PC-3 (cell line): Measurements from ENCODE around the gene CIAO2B. TPM values are rescaled to one million over a fixed set of nuclear protein-coding genes. Genes with fewer than 3 reads are reported as not detected.

Source experiments
- ATAC-seq: fragments of 200-7000 bp; cut with Tn5 transposase; 2 replicates; pipeline ENCODE4 v1.9.1; 2020; ENCODE audit warnings: mild to moderate bottlenecking, moderate library complexity
- BruUV-seq: library from RNA; stranded (reverse); fragments of 400-500 nt; replicated peaks from 2 replicates; lab custom pipeline; 2021; lab: Mats Ljungman, UMichigan
- CTCF ChIA-PET: fragments of 300-600 bp; sonication (Branson Sonifier 250); formaldehyde crosslinking; loops from one replicate; lab custom pipeline; 2022; ENCODE audit warnings: antibody characterized with exemption; lab: Charles Lee
- POLR2A ChIA-PET: fragments of 300-600 bp; sonication (Branson Sonifier 250); formaldehyde crosslinking; loops from one replicate; lab custom pipeline; 2022; ENCODE audit warnings: antibody characterized with exemption; ENCODE audit not compliant: unreplicated experiment; lab: Charles Lee
- DNase-seq: peaks from one replicate; pipeline ENCODE4 v3.0.0-alpha.2; 2015
- H2AFZ ChIP-seq: fragments of 300-600 bp; sonication (generic); 2 replicates; pipeline ENCODE4 v1.6.0; 2016; ENCODE audit warnings: antibody characterized with exemption, low read length
- H3F3A ChIP-seq: fragments of 300-600 bp; sonication (generic); one replicate; pipeline ENCODE4 v1.6.0; 2017; ENCODE audit warnings: antibody characterized with exemption, low read length, control low read depth, mild to moderate bottlenecking; ENCODE audit not compliant: unreplicated experiment
- H3K27ac ChIP-seq: fragments of 300-600 bp; sonication (generic); 2 replicates; pipeline ENCODE4 v1.5.1; 2016; ENCODE audit warnings: mild to moderate bottlenecking, low read length
- H3K27me3 ChIP-seq: fragments of 300-600 bp; sonication (generic); 2 replicates; pipeline ENCODE4 v1.6.1; 2016; ENCODE audit warnings: low read length, mixed read lengths
- H3K36me3 ChIP-seq: fragments of 300-600 bp; sonication (generic); 2 replicates; pipeline ENCODE4 v1.6.1; 2016; ENCODE audit warnings: low read depth, mixed run types, low read length, mixed read lengths
- H3K4me1 ChIP-seq: fragments of 300-600 bp; sonication (generic); 2 replicates; pipeline ENCODE4 v1.5.1; 2016; ENCODE audit warnings: low read length; ENCODE audit not compliant: insufficient read depth
- H3K4me2 ChIP-seq: fragments of 300-600 bp; sonication (generic); 2 replicates; pipeline ENCODE4 v1.6.0; 2016; ENCODE audit warnings: low read length
- H3K4me3 ChIP-seq: fragments of 300-600 bp; sonication (generic); 2 replicates; pipeline ENCODE4 v1.5.1; 2016; ENCODE audit warnings: mild to moderate bottlenecking, low read length, mixed read lengths
- H3K79me2 ChIP-seq: fragments of 300-600 bp; sonication (generic); 2 replicates; pipeline ENCODE4 v1.6.1; 2017; ENCODE audit warnings: low read length, mixed read lengths
- H3K9ac ChIP-seq: fragments of 300-600 bp; sonication (generic); 2 replicates; pipeline ENCODE4 v1.6.0; 2016; ENCODE audit warnings: mild to moderate bottlenecking, low read length
- H3K9me2 ChIP-seq: fragments of 300-600 bp; sonication (generic); replicated peaks from 2 replicates; pipeline ENCODE4 v1.6.1; 2016; ENCODE audit warnings: mixed run types, low read length, mixed read lengths
- H3K9me3 ChIP-seq: fragments of 300-600 bp; sonication (generic); 2 replicates; pipeline ENCODE4 v1.6.1; 2016; ENCODE audit warnings: low read length, mixed read lengths
- H4K20me1 ChIP-seq: fragments of 300-600 bp; sonication (generic); 2 replicates; pipeline ENCODE4 v1.6.1; 2016; ENCODE audit warnings: low read length, mixed read lengths
- CTCF ChIP-seq: fragments of 300-600 bp; sonication (generic); conservative IDR thresholded peaks from 2 replicates; pipeline ENCODE4 v1.5.1; 2017; ENCODE audit warnings: antibody characterized with exemption, low read depth, mild to moderate bottlenecking, low read length
- EZH2 ChIP-seq: fragments of 300-600 bp; sonication (generic); IDR thresholded peaks from one replicate; pipeline ENCODE4 v1.6.1; 2017; ENCODE audit warnings: antibody characterized with exemption, mild to moderate bottlenecking, low read length; ENCODE audit not compliant: unreplicated experiment
- EZH2phosphoT487 ChIP-seq: fragments of 300-600 bp; sonication (generic); IDR thresholded peaks from 2 replicates; pipeline ENCODE4 v1.6.1; 2018; ENCODE audit warnings: mild to moderate bottlenecking, antibody characterized with exemption, low read length, borderline replicate concordance
- intact Hi-C: fragments of 100-400 bp; cut with micrococcal nuclease; formaldehyde crosslinking; loops from 2 replicates; pipeline ENCODE4 v1.9.0; 2023
- total RNA-seq: library from RNA; depleted of rRNA; stranded (reverse); fragments of >200 nt; gene quantifications from 2 replicates; pipeline ENCODE4 v1.2.3, GENCODE V29; 2014

CIAO2B gene
- total RNA-seq, 1 experiment from 2014 or later, result 172 TPM

- Histone ChIP-seq H3K27ac (no peak overlapping the region), H3K4me2 (no peak overlapping the region), H3K36me3 (no peaks in the 10 kb centered on the region), H3K9me3 (no peaks in the 10 kb centered on the region), H3K79me2 (no peaks in the 10 kb centered on the region), H3K4me3 (no peak overlapping the region), H3F3A (no peaks in the 10 kb centered on the region), H3K9ac (no peak overlapping the region), H2AFZ (no peak overlapping the region), H4K20me1 (no peaks in the 10 kb centered on the region), H3K4me1 (no peaks in the 10 kb centered on the region), H3K9me2 (no peaks in the 10 kb centered on the region), H3K27me3 (no peaks in the 10 kb centered on the region)
- POLR2A ChIA-PET, result no interaction called here
- ATAC-seq, result no peak
- BruUV-seq, result no TSS peak
- no peak for TF ChIP-seq CTCF
- no peak for TF ChIP-seq EZH2
- TF ChIP-seq EZH2phosphoT487, result no peak
- intact Hi-C loops, result no loop called here
- CTCF ChIA-PET, result no interaction called here
- no peak for DNase-seq
Measured at GRCh38 chr16:66968847-66969246, 34.6 kb upstream of the CIAO2B start.

- Histone ChIP-seq H3K27ac (no peak overlapping the region), H3K9ac (no peak overlapping the region), H3K79me2 (no peaks in the 10 kb centered on the region), H2AFZ (no peak overlapping the region), H3K4me2 (no peak overlapping the region), H4K20me1 (no peaks in the 10 kb centered on the region), H3K4me3 (no peak overlapping the region), H3K4me1 (no peaks in the 10 kb centered on the region), H3K9me2 (no peaks in the 10 kb centered on the region), H3K9me3 (no peaks in the 10 kb centered on the region), H3K36me3 (no peaks in the 10 kb centered on the region), H3F3A (no peaks in the 10 kb centered on the region), H3K27me3 (no peaks in the 10 kb centered on the region)
- ChIA-PET POLR2A (no interaction called here), CTCF (no interaction called here)
- no TSS peak for BruUV-seq
- no peak for TF ChIP-seq EZH2phosphoT487
- no peak for TF ChIP-seq CTCF
- TF ChIP-seq EZH2, result no peak
- ATAC-seq (no peak), DNase-seq (no peak)
- intact Hi-C loops, result no loop called here
Measured at GRCh38 chr16:66964049-66964448, 29.8 kb upstream of the CIAO2B start.

- intact Hi-C loops, result no loop called here
- H3K36me3 ChIP-seq, result no peaks in the 10 kb centered on the region
- no peak for DNase-seq
- BruUV-seq, result no TSS peak
- no peaks in the 10 kb centered on the region for H3K9me2 ChIP-seq
- H2AFZ ChIP-seq, result no peak overlapping the region
- H3K4me1 ChIP-seq, result no peaks in the 10 kb centered on the region
- no peak overlapping the region for H3K4me3 ChIP-seq
- TF ChIP-seq EZH2, result no peak
- no peak for TF ChIP-seq EZH2phosphoT487
- TF ChIP-seq CTCF, result no peak
- CTCF ChIA-PET, result no interaction called here
- H3K27me3 ChIP-seq, result no peaks in the 10 kb centered on the region
- no peak overlapping the region for H3K27ac ChIP-seq
- H3K4me2 ChIP-seq, result no peak overlapping the region
- no peaks in the 10 kb centered on the region for H4K20me1 ChIP-seq
- H3K9me3 ChIP-seq, result no peaks in the 10 kb centered on the region
- H3K79me2 ChIP-seq, result no peaks in the 10 kb centered on the region
- no peaks in the 10 kb centered on the region for H3F3A ChIP-seq
- no peak for ATAC-seq
- no peak overlapping the region for H3K9ac ChIP-seq
- POLR2A ChIA-PET, result no interaction called here
Measured at GRCh38 chr16:66961914-66962313, 27.7 kb upstream of the CIAO2B start.
